ENCODE data around the gene SLC10A2. TPM values are rescaled to one million over a fixed set of nuclear protein-coding genes. Genes with fewer than 3 reads are reported as not detected.
"Not testable (repeated sequence)": the region's sequence is repeated elsewhere in the genome, so short reads cannot be mapped to it uniquely, and the experiment has no call there.

The SLC10A2 gene
- total RNA-seq = not detected
- long read RNA-seq = 0 reads

- intact Hi-C loops (cut with DNase I) = no loop called here
- DNase-seq (ENCODE audit: missing footprints) = no peak
Measured at GRCh38 chr13:103066079-103066780, at the start of gene SLC10A2. Gene SLC10A2, minus strand, starts transcription at chr13:103066417. Its CDS starts 168 bp downstream, at chr13:103066249.

GRCh38 chr13:103107580-103107979 is 41.4 kb upstream of the SLC10A2 start:
- ATAC-seq = no peak
- intact Hi-C loops (cut with DNase I) = no loop called here
- DNase-seq (ENCODE audit: missing footprints) = no peak

More at GRCh38 chr13:103066079-103066780, at the start of gene SLC10A2:
- no peak for ATAC-seq

- intact Hi-C loops (cut with DNase I) = no loop called here
- DNase-seq (ENCODE audit: missing footprints) (no peak), ATAC-seq (no peak)
Measured at GRCh38 chr13:103104340-103104739, 38.1 kb upstream of the SLC10A2 start.

- ATAC-seq; DNase-seq (ENCODE audit: missing footprints); intact Hi-C loops (cut with DNase I): not testable (repeated sequence)
Measured at GRCh38 chr13:103103456-103103855, 37.2 kb upstream of the SLC10A2 start.

GRCh38 chr13:103102482-103102881 is 36.3 kb upstream of the SLC10A2 start:
- ATAC-seq = no peak
- intact Hi-C loops (cut with DNase I) = no loop called here

GRCh38 chr13:103101901-103102300 is 35.7 kb upstream of the SLC10A2 start:
- intact Hi-C loops (cut with DNase I) = no loop called here
- ATAC-seq = no peak

More at GRCh38 chr13:103102482-103102881, 36.3 kb upstream of the SLC10A2 start:
- DNase-seq (ENCODE audit: missing footprints) = no peak

GRCh38 chr13:103101500-103101899 is 35.3 kb upstream of the SLC10A2 start:
- ATAC-seq (no peak), DNase-seq (ENCODE audit: missing footprints) (no peak)
- intact Hi-C loops (cut with DNase I) = no loop called here

More at GRCh38 chr13:103101901-103102300, 35.7 kb upstream of the SLC10A2 start:
- DNase-seq (ENCODE audit: missing footprints) = no peak

GRCh38 chr13:103100830-103101229 is 34.6 kb upstream of the SLC10A2 start:
- ATAC-seq (no peak), DNase-seq (ENCODE audit: missing footprints) (no peak)
- intact Hi-C loops (cut with DNase I) = no loop called here

- ATAC-seq (no peak), DNase-seq (ENCODE audit: missing footprints) (no peak)
- intact Hi-C loops (cut with DNase I) = no loop called here
Measured at GRCh38 chr13:103099722-103100293, 33.6 kb upstream of the SLC10A2 start.

- intact Hi-C loops (cut with DNase I) = no loop called here
- ATAC-seq = no peak
- DNase-seq (ENCODE audit: missing footprints) = no peak
Measured at GRCh38 chr13:103098535-103098934, 32.3 kb upstream of the SLC10A2 start.

- intact Hi-C loops (cut with DNase I) = no loop called here
- DNase-seq (ENCODE audit: missing footprints) (no peak), ATAC-seq (no peak)
Measured at GRCh38 chr13:103097366-103097928, 31.2 kb upstream of the SLC10A2 start.

GRCh38 chr13:103093649-103094048 is 27.4 kb upstream of the SLC10A2 start:
- ATAC-seq; DNase-seq (ENCODE audit: missing footprints); intact Hi-C loops (cut with DNase I): not testable (repeated sequence)

- ATAC-seq (no peak), DNase-seq (ENCODE audit: missing footprints) (no peak)
- intact Hi-C loops (cut with DNase I) = no loop called here
Measured at GRCh38 chr13:103087275-103087674, 21.1 kb upstream of the SLC10A2 start.

- ATAC-seq = no peak
- intact Hi-C loops (cut with DNase I) = no loop called here
- DNase-seq (ENCODE audit: missing footprints) = no peak
Measured at GRCh38 chr13:103081435-103081834, 15.2 kb upstream of the SLC10A2 start.

GRCh38 chr13:103078158-103078557 is 11.9 kb upstream of the SLC10A2 start:
- no peak for ATAC-seq
- intact Hi-C loops (cut with DNase I) = no loop called here
- no peak for DNase-seq (ENCODE audit: missing footprints)

- intact Hi-C loops (cut with DNase I) = no loop called here
- no peak for DNase-seq (ENCODE audit: missing footprints)
- ATAC-seq = no peak
Measured at GRCh38 chr13:103068836-103069235, 2.6 kb upstream of the SLC10A2 start.

- DNase-seq (ENCODE audit: missing footprints) (no peak), ATAC-seq (no peak)
- intact Hi-C loops (cut with DNase I) = no loop called here
Measured at GRCh38 chr13:103067751-103068555, 1.7 kb upstream of the SLC10A2 start.

GRCh38 chr13:103066781-103067345 is 646 bp upstream of the SLC10A2 start:
- ATAC-seq = no peak
- intact Hi-C loops (cut with DNase I) = no loop called here
- DNase-seq (ENCODE audit: missing footprints) = no peak

GRCh38 chr13:103063376-103063775 is 2.8 kb downstream of the SLC10A2 start:
- ATAC-seq = no peak
- DNase-seq (ENCODE audit: missing footprints) = no peak
- intact Hi-C loops (cut with DNase I) = no loop called here
